Neural progenitor cell (in vitro differentiated cells): Measurements from ENCODE around the gene MCCC1. TPM values are rescaled to one million over a fixed set of nuclear protein-coding genes. Genes with fewer than 3 reads are reported as not detected.

Source experiments
- DNase-seq: peaks from one replicate; pipeline ENCODE4 v3.0.0-alpha.2; 2016; ENCODE audit warnings: low spot score
- H2AFZ ChIP-seq: fragments of 200-600 bp; sonication (generic); replicated peaks from 2 replicates; pipeline ENCODE4 v1.6.1; 2016; ENCODE audit warnings: antibody characterized with exemption
- H3F3A ChIP-seq: fragments of 200-600 bp; sonication (generic); 2 replicates; pipeline ENCODE4 v1.6.1; 2016; ENCODE audit warnings: antibody characterized with exemption, low read depth
- H3K27ac ChIP-seq: fragments of 200-600 bp; sonication (generic); 2 replicates; pipeline ENCODE4 v1.5.1; 2016; ENCODE audit warnings: mild to moderate bottlenecking
- H3K27me3 ChIP-seq: fragments of 200-600 bp; sonication (generic); 2 replicates; pipeline ENCODE4 v1.6.1; 2016; ENCODE audit warnings: mild to moderate bottlenecking, moderate library complexity
- H3K36me3 ChIP-seq: fragments of 200-600 bp; sonication (generic); 2 replicates; pipeline ENCODE4 v1.5.1; 2016
- H3K4me1 ChIP-seq: fragments of 200-600 bp; sonication (generic); 2 replicates; pipeline ENCODE4 v1.6.1; 2016; ENCODE audit warnings: mixed run types
- H3K4me2 ChIP-seq: fragments of 200-600 bp; sonication (generic); 2 replicates; pipeline ENCODE4 v1.6.1; 2016
- H3K4me3 ChIP-seq: fragments of 200-600 bp; sonication (generic); 2 replicates; pipeline ENCODE4 v1.5.1; 2016
- H3K79me2 ChIP-seq: fragments of 200-600 bp; sonication (generic); 2 replicates; pipeline ENCODE4 v1.6.1; 2016; ENCODE audit warnings: low read depth
- H3K9ac ChIP-seq: fragments of 200-600 bp; sonication (generic); 2 replicates; pipeline ENCODE4 v1.6.1; 2016
- H3K9me3 ChIP-seq: fragments of 200-600 bp; sonication (generic); 2 replicates; pipeline ENCODE4 v1.5.1; 2016; ENCODE audit warnings: low read depth
- H4K20me1 ChIP-seq: fragments of 200-600 bp; sonication (generic); 2 replicates; pipeline ENCODE4 v1.6.1; 2016; ENCODE audit warnings: low read depth
- H3K27ac Mint-ChIP-seq: 3 replicates; pipeline ENCODE4 v1.8.0; 2021; ENCODE audit warnings: mixed read lengths
- H3K27me3 Mint-ChIP-seq: 2 replicates; pipeline ENCODE4 v1.8.0; 2022; ENCODE audit warnings: low read depth, mild to moderate bottlenecking, inconsistent platforms, moderate library complexity, mixed read lengths; ENCODE audit not compliant: insufficient read depth
- H3K36me3 Mint-ChIP-seq: 3 replicates; pipeline ENCODE4 v1.8.0; 2021; ENCODE audit warnings: mixed read lengths
- H3K4me1 Mint-ChIP-seq: 3 replicates; pipeline ENCODE4 v1.8.0; 2021; ENCODE audit warnings: mixed read lengths
- H3K4me3 Mint-ChIP-seq: 3 replicates; pipeline ENCODE4 v1.8.0; 2021; ENCODE audit warnings: mild to moderate bottlenecking, moderate library complexity, mixed read lengths
- H3K9me3 Mint-ChIP-seq: 3 replicates; pipeline ENCODE4 v1.8.0; 2020; ENCODE audit warnings: mixed read lengths
- EZH2 ChIP-seq: fragments of 200-600 bp; sonication (generic); IDR thresholded peaks from 2 replicates; pipeline ENCODE4 v1.6.1; 2017; ENCODE audit warnings: antibody characterized with exemption, mild to moderate bottlenecking, moderate library complexity
- EZH2phosphoT487 ChIP-seq: fragments of 200-600 bp; sonication (generic); IDR thresholded peaks from 2 replicates; pipeline ENCODE4 v1.6.1; 2017; ENCODE audit warnings: antibody characterized with exemption
- total RNA-seq: library from RNA; depleted of rRNA; stranded (reverse); fragments of >200 nt; gene quantifications from 2 replicates; pipeline ENCODE4 v1.2.3, GENCODE V29; 2015; ENCODE audit warnings: low replicate concordance
- TF ChIP-seq, protein P1 (sequence below): fragments of 200-600 bp; sonication (generic); IDR thresholded peaks from 2 replicates; pipeline ENCODE4 v1.5.1; 2017; ENCODE audit warnings: antibody characterized with exemption, mild to moderate bottlenecking

Gene MCCC1
- total RNA-seq, 1 donor from 2014 or later = 34.9 TPM

DNA sequence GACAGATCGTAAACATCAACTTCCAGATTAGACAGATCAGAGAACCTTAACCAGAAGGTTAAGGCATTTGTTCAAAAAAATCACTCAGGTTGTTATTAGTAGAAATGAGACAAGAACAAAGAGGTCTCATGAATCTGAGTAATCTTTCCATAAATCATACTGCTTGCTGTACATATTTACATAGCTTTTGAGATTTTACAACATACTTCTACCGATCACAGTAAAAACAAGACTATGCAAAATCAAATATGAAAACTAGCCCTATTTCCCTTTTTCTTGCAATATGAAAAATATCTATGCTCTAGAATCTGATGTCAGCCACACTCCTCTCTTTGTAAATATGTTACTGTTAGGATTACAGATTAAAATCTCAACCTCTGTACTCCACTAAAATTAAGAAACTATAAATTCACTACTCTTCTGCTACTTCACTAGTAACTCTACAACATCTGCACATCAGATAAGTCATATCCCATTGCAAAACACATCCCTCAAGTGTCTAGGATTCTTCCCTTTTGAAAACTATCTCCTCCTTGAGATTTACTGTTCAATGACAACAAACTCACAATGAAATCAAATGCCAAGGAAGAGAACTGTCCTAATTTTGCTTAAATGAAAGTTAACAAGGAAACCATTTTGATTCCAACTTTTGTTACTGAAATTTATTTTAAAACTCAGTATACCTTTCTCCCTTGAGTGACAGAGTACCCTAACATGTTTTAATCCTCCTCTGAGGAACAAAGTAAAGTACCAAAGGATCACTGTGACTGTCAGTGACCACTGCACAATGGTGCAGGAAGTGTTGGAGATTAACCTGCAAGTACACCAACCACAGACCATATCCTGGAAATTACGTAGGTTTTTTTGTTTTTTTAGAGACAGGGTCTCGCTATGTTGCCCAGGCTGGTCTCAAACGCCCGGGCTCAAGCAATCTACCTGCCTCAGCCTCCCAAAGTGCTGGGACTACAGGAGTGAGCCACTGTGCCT, 131.8 kb downstream of the MCCC1 start:
- Histone ChIP-seq H3K9ac (no peak overlapping the region), H3K79me2 (peaks cover 93% of the 10 kb centered on the region), H3K4me2 (no peak overlapping the region), H3K27me3 (no peaks in the 10 kb centered on the region), H4K20me1 (peaks cover 75% of the 10 kb centered on the region), H3K27ac (no peak overlapping the region), H2AFZ (no peak overlapping the region), H3F3A (peaks cover 7% of the 10 kb centered on the region), H3K9me3 (no peaks in the 10 kb centered on the region), H3K4me1 (no peaks in the 10 kb centered on the region), H3K36me3 (no peaks in the 10 kb centered on the region), H3K4me3 (no peak overlapping the region)
- no peaks in the 10 kb centered on the region for H3K27me3 Mint-ChIP-seq
- no peak overlapping the region for H3K27ac Mint-ChIP-seq
- no peak for DNase-seq
- no peaks in the 10 kb centered on the region for H3K9me3 Mint-ChIP-seq
- no peak for TF ChIP-seq EZH2phosphoT487
- TF ChIP-seq, protein P1, sequence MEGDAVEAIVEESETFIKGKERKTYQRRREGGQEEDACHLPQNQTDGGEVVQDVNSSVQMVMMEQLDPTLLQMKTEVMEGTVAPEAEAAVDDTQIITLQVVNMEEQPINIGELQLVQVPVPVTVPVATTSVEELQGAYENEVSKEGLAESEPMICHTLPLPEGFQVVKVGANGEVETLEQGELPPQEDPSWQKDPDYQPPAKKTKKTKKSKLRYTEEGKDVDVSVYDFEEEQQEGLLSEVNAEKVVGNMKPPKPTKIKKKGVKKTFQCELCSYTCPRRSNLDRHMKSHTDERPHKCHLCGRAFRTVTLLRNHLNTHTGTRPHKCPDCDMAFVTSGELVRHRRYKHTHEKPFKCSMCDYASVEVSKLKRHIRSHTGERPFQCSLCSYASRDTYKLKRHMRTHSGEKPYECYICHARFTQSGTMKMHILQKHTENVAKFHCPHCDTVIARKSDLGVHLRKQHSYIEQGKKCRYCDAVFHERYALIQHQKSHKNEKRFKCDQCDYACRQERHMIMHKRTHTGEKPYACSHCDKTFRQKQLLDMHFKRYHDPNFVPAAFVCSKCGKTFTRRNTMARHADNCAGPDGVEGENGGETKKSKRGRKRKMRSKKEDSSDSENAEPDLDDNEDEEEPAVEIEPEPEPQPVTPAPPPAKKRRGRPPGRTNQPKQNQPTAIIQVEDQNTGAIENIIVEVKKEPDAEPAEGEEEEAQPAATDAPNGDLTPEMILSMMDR = no peak
- no peak for TF ChIP-seq EZH2
- peaks cover 5% of the 10 kb centered on the region for H3K36me3 Mint-ChIP-seq
- H3K4me3 Mint-ChIP-seq = no peak overlapping the region
- peaks cover 17% of the 10 kb centered on the region for H3K4me1 Mint-ChIP-seq

DNA sequence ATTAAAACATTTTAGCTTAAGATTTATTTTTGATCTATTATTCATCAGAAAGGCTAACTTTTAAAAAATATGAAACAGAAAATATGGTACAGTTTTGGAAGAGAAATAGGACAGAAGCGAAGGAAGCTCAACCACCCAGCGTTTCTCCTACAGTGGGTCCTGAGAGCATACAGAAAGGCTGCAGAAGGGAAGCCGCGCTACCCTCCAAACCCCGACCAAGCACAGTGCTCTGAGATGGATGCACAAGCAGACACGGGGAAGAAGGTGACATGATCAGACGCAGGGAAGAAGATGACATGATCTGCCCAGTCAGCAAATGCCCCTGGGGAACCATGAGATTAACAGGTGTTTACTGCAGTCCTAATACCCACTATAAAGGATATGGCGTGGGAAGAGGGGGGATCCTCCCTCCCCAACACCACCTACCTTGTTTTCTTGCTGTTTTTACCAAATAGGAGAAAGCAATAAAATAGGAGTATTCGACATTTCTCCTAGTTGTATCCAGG, 133.4 kb downstream of the MCCC1 start:
- no peaks in the 10 kb centered on the region for H3K9me3 Mint-ChIP-seq
- peaks cover 87% of the 10 kb centered on the region for H3K79me2 ChIP-seq
- peaks cover 4% of the 10 kb centered on the region for H3K36me3 Mint-ChIP-seq
- H3K9ac ChIP-seq = no peak overlapping the region
- H2AFZ ChIP-seq = no peak overlapping the region
- H3F3A ChIP-seq = no peaks in the 10 kb centered on the region
- no peak overlapping the region for H3K27ac Mint-ChIP-seq
- H3K4me3 Mint-ChIP-seq = no peak overlapping the region
- no peak overlapping the region for H3K4me2 ChIP-seq
- DNase-seq = no peak
- TF ChIP-seq EZH2 (no peak), EZH2phosphoT487 (no peak)
- TF ChIP-seq, protein P1 = no peak
- H3K4me1 ChIP-seq = peaks cover 3% of the 10 kb centered on the region
- peaks cover 10% of the 10 kb centered on the region for H3K36me3 ChIP-seq
- no peak overlapping the region for H3K4me3 ChIP-seq
- peaks cover 17% of the 10 kb centered on the region for H3K4me1 Mint-ChIP-seq
- H3K27me3 ChIP-seq = no peaks in the 10 kb centered on the region
- no peaks in the 10 kb centered on the region for H3K27me3 Mint-ChIP-seq
- no peaks in the 10 kb centered on the region for H3K9me3 ChIP-seq
- peaks cover 59% of the 10 kb centered on the region for H4K20me1 ChIP-seq
- H3K27ac ChIP-seq = no peak overlapping the region

Other genes with a start within 250 kb of the MCCC1 start
- gene DCUN1D1, start 119.0 kb downstream of the MCCC1 start, total RNA-seq = 36.9 and 63.6 TPM in 2 replicates
- gene LAMP3, start 63.2 kb upstream of the MCCC1 start, total RNA-seq = 0.68 TPM in 1 of 2 replicates, not detected in the other
- gene B3GNT5, start 153.8 kb upstream of the MCCC1 start, total RNA-seq = 9.0 and 14.1 TPM in 2 replicates